RWPE1 (cell line): ENCODE data around the gene SOS1.

Experiments
- CTCF ChIA-PET: fragments of 350-600 bp; sonication (Branson Sonifier 250); formaldehyde crosslinking; extraction: SDS; loops from one replicate; lab custom pipeline; 2021; lab: Yijun Ruan, JAX
- POLR2A ChIA-PET: fragments of 400-600 bp; formaldehyde crosslinking; extraction: SDS; loops from one replicate; lab custom pipeline; 2020; ENCODE audit warnings: antibody characterized with exemption; ENCODE audit not compliant: low non-redundant PET; lab: Yijun Ruan, JAX
- DNase-seq: peaks from one replicate; pipeline ENCODE4 v3.0.0; 2012; ENCODE audit warnings: low spot score
- H3K27ac ChIP-seq: fragments of 450-650 bp; 2 replicates; pipeline ENCODE4 v1.5.1; 2017
- CTCF ChIP-seq: fragments of 450-650 bp; conservative IDR thresholded peaks from 2 replicates; pipeline ENCODE4 v1.5.1; 2017; ENCODE audit warnings: low read depth, mild to moderate bottlenecking

SOS1 gene

GRCh38 chr2:39095624-39096023, 25.2 kb downstream of the SOS1 start:
- CTCF ChIA-PET: no interaction called here
- TF ChIP-seq CTCF: no peak
- POLR2A ChIA-PET: no interaction called here
- no peak overlapping the region for H3K27ac ChIP-seq
- DNase-seq: no peak

- ChIA-PET CTCF (interaction anchor here (0.5 kb wide), 1 partner anchor 14 kb away, joined by 12 read pairs; no protein-coding TSS in a partner anchor), POLR2A (no interaction called here)
- DNase-seq: no peak
- TF ChIP-seq CTCF: no peak
- H3K27ac ChIP-seq: no peak overlapping the region
These were observed 26.0 kb downstream of the SOS1 start for GRCh38 chr2:39094717-39095363.

- DNase-seq: no peak
- no peak overlapping the region for H3K27ac ChIP-seq
- CTCF ChIA-PET: no interaction called here
- no peak for TF ChIP-seq CTCF
- POLR2A ChIA-PET: no interaction called here
These were observed 27.5 kb downstream of the SOS1 start for GRCh38 chr2:39093218-39093898.

- POLR2A ChIA-PET: no interaction called here
- H3K27ac ChIP-seq: no peak overlapping the region
- CTCF ChIA-PET: no interaction called here
- DNase-seq: no peak
- TF ChIP-seq CTCF: no peak
These were observed 29.3 kb downstream of the SOS1 start for GRCh38 chr2:39091543-39091942.

GRCh38 chr2:39091063-39091462, 29.8 kb downstream of the SOS1 start:
- TF ChIP-seq CTCF: no peak
- DNase-seq: no peak
- no peak overlapping the region for H3K27ac ChIP-seq
- ChIA-PET CTCF (no interaction called here), POLR2A (no interaction called here)

- CTCF ChIA-PET: no interaction called here
- TF ChIP-seq CTCF: no peak
- H3K27ac ChIP-seq: no peak overlapping the region
- no peak for DNase-seq
- POLR2A ChIA-PET: no interaction called here
These were observed 40.7 kb downstream of the SOS1 start for GRCh38 chr2:39080152-39080551.
